ENCODE results near the gene CFAP52.

CFAP52 gene

DNA sequence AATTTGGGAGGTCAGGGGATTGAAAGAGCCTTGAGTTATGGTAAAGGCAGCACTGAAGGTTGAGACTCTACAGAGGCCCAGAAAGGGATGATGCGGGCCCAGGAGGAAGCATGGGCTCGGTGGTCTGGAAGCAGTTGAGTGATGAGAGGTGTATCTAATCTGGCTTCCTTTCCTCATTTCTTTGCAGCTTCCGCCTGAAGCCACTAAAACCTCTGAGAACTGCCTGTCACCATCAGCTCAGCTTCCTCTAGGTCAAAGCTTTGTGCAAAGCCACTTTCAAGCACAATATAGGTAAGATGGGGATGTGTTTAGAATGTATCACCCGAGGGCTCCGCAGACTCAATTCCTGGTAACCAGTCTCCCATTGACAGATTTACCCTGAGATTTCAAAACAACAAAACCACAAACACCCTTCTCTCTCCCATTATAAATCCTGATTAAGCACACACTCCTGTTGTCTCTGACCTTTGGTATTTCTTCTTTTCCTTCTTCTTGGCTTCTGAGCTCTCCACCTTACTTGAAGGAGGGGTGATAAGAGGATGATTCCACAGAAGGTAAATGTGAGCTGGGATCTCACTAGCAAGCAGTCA is 90.1 kb downstream of the CFAP52 start:
- H3K27ac ChIP-seq (ENCODE audit: low read length), result no peak overlapping the region
- H3K4me2 ChIP-seq (ENCODE audit: low read length), result no peak overlapping the region
- no peak for TF ChIP-seq EZH2phosphoT487 (IDR thresholded peaks at IDR 0.05; ENCODE audit: low read depth)
- TF ChIP-seq, protein P1, sequence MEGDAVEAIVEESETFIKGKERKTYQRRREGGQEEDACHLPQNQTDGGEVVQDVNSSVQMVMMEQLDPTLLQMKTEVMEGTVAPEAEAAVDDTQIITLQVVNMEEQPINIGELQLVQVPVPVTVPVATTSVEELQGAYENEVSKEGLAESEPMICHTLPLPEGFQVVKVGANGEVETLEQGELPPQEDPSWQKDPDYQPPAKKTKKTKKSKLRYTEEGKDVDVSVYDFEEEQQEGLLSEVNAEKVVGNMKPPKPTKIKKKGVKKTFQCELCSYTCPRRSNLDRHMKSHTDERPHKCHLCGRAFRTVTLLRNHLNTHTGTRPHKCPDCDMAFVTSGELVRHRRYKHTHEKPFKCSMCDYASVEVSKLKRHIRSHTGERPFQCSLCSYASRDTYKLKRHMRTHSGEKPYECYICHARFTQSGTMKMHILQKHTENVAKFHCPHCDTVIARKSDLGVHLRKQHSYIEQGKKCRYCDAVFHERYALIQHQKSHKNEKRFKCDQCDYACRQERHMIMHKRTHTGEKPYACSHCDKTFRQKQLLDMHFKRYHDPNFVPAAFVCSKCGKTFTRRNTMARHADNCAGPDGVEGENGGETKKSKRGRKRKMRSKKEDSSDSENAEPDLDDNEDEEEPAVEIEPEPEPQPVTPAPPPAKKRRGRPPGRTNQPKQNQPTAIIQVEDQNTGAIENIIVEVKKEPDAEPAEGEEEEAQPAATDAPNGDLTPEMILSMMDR (IDR thresholded peaks at IDR 0.05; ENCODE audit: low read depth, low read length), result no peak
- no peak overlapping the region for H3K9ac ChIP-seq (ENCODE audit: low read length)
- H3K4me3 ChIP-seq (ENCODE audit: low read length), result no peak overlapping the region
- H3K9me3 ChIP-seq (ENCODE audit: insufficient read depth, low read length), result no peaks in the 10 kb centered on the region
- H3K27me3 ChIP-seq (ENCODE audit: low read depth, low read length), result no peaks in the 10 kb centered on the region
- H3K4me1 ChIP-seq (ENCODE audit: low read length), result no peaks in the 10 kb centered on the region
- no peaks in the 10 kb centered on the region for H4K20me1 ChIP-seq (ENCODE audit: insufficient read depth, low read length)
- no peaks in the 10 kb centered on the region for H3K36me3 ChIP-seq (replicated peaks; ENCODE audit: low read depth, low read length)
- no peak overlapping the region for H2AFZ ChIP-seq (ENCODE audit: low read depth, low read length)
- H3K79me2 ChIP-seq (ENCODE audit: low read length), result no peaks in the 10 kb centered on the region

DNA sequence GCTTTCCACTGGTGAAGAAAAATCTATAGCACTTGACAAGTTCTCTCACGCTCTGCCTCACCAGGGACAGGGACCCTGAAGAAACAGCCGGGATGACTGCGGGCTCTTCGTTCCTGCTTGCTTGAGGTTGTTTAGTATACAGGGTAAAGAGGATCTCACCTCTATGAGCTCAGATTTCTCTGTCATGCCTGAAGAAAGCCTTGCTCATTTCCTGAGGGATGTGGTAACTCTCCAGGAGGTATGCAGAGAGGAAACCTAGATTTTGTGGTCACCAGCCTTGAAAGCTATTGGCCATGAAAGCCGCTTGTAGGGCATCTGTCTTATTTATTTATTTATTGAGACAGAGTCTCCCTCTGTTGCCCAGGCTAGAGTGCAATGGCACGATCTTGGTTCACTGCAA is 92.1 kb downstream of the CFAP52 start:
- no peaks in the 10 kb centered on the region for H3K36me3 ChIP-seq (replicated peaks; ENCODE audit: low read depth, low read length)
- H3K79me2 ChIP-seq (ENCODE audit: low read length), result no peaks in the 10 kb centered on the region
- no peak overlapping the region for H3K4me2 ChIP-seq (ENCODE audit: low read length)
- no peaks in the 10 kb centered on the region for H3K4me1 ChIP-seq (ENCODE audit: low read length)
- no peaks in the 10 kb centered on the region for H3K9me3 ChIP-seq (ENCODE audit: insufficient read depth, low read length)
- no peak overlapping the region for H3K9ac ChIP-seq (ENCODE audit: low read length)
- no peaks in the 10 kb centered on the region for H4K20me1 ChIP-seq (ENCODE audit: insufficient read depth, low read length)
- TF ChIP-seq, protein P1 (IDR thresholded peaks at IDR 0.05; ENCODE audit: low read depth, low read length), result no peak
- TF ChIP-seq EZH2phosphoT487 (IDR thresholded peaks at IDR 0.05; ENCODE audit: low read depth), result no peak
- H3K27me3 ChIP-seq (ENCODE audit: low read depth, low read length), result no peaks in the 10 kb centered on the region
- no peak overlapping the region for H2AFZ ChIP-seq (ENCODE audit: low read depth, low read length)
- H3K27ac ChIP-seq (ENCODE audit: low read length), result no peak overlapping the region
- H3K4me3 ChIP-seq (ENCODE audit: low read length), result no peak overlapping the region

DNA sequence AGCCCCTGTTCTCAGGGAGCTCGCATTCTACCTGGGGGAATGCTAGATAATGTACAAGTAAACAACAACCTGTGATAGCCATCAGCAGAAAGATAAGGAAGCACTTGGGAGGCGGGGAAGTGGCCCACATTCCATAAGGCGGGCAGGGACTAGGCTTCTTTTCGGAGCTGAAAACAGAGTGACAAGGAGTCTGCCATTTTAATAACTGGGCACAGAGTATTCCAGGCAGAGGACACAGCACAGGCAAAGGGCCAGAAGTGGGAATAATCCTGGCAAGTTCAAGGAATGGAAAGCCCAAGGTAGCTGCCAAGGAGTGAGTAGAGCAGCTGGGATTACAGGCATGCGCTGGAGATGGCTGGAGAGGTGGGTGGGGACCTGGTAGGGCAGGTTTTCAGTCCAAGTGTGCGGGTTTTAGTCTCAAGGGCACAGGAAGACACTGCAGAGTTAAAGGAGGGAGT is 93.1 kb downstream of the CFAP52 start:
- Histone ChIP-seq H3K36me3 (replicated peaks; ENCODE audit: low read depth, low read length) (no peaks in the 10 kb centered on the region), H3K79me2 (ENCODE audit: low read length) (no peaks in the 10 kb centered on the region), H3K4me3 (ENCODE audit: low read length) (no peak overlapping the region), H3K27me3 (ENCODE audit: low read depth, low read length) (no peaks in the 10 kb centered on the region), H3K9ac (ENCODE audit: low read length) (no peak overlapping the region), H2AFZ (ENCODE audit: low read depth, low read length) (no peak overlapping the region), H3K27ac (ENCODE audit: low read length) (no peak overlapping the region), H3K9me3 (ENCODE audit: insufficient read depth, low read length) (no peaks in the 10 kb centered on the region), H3K4me2 (ENCODE audit: low read length) (no peak overlapping the region), H3K4me1 (ENCODE audit: low read length) (no peaks in the 10 kb centered on the region), H4K20me1 (ENCODE audit: insufficient read depth, low read length) (no peaks in the 10 kb centered on the region)
- TF ChIP-seq, protein P1 (IDR thresholded peaks at IDR 0.05; ENCODE audit: low read depth, low read length), result no peak
- no peak for TF ChIP-seq EZH2phosphoT487 (IDR thresholded peaks at IDR 0.05; ENCODE audit: low read depth)

DNA sequence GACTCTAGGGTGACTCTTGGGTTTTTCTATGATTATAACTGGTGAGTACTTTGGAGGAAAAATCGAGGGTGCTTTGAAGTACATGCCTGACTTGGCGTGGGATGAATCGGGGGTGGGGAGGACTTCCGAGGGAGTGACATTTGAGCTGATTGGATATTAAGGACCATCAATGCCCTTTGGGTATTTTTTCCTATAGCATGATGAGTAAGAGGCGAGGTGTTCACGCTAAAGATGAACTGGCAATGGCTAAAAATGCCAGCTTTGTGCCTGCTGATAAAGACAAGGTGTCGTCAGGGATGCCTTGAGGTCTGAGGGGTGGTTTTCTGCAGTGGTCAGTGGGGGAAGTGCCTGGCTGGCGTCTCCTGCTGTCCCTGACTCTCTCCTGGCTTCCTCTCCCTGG is 94.2 kb downstream of the CFAP52 start:
- Histone ChIP-seq H3K4me3 (ENCODE audit: low read length) (no peak overlapping the region), H3K79me2 (ENCODE audit: low read length) (no peaks in the 10 kb centered on the region), H3K36me3 (replicated peaks; ENCODE audit: low read depth, low read length) (no peaks in the 10 kb centered on the region), H4K20me1 (ENCODE audit: insufficient read depth, low read length) (no peaks in the 10 kb centered on the region), H3K27me3 (ENCODE audit: low read depth, low read length) (no peaks in the 10 kb centered on the region), H3K4me2 (ENCODE audit: low read length) (no peak overlapping the region), H3K9ac (ENCODE audit: low read length) (no peak overlapping the region), H3K9me3 (ENCODE audit: insufficient read depth, low read length) (no peaks in the 10 kb centered on the region), H3K27ac (ENCODE audit: low read length) (no peak overlapping the region), H3K4me1 (ENCODE audit: low read length) (no peaks in the 10 kb centered on the region), H2AFZ (ENCODE audit: low read depth, low read length) (no peak overlapping the region)
- TF ChIP-seq, protein P1 (IDR thresholded peaks at IDR 0.05; ENCODE audit: low read depth, low read length), result no peak
- TF ChIP-seq EZH2phosphoT487 (IDR thresholded peaks at IDR 0.05; ENCODE audit: low read depth), result no peak
